ENCODE results near the gene SMIM41. TPM values are rescaled to one million over a fixed set of nuclear protein-coding genes. Genes with fewer than 3 reads are reported as not detected.

SMIM41 gene
- total and polyA plus RNA-seq, 10 donors, result 0.64 to 8.1 (median 2.0) TPM

- peaks cover 5 to 57% (median 33%) of the 10 kb centered on the region in 6 donors for H3K4me1 ChIP-seq
- no peak overlapping the region for H3K27ac ChIP-seq
- peaks cover 0 to 8% (median 0%) of the 10 kb centered on the region in 7 donors for H3K27me3 ChIP-seq (replicated peaks in 1 of 7)
- WGBS, 5 donors, result 90 to 97% (median 95%) methylated on average over 10 to 21 of the region's 21 CpGs
- peak; percentile 64 for DNase-seq
- TF ChIP-seq POLR2A (IDR thresholded peaks at IDR 0.05) (no peak), CTCF (IDR thresholded peaks at IDR 0.05 in 8 of 11, conservative IDR thresholded peaks at IDR 0.05 in 3 of 11) (no peak), POLR2AphosphoS5 (IDR thresholded peaks at IDR 0.05) (peak in 2 of 3 donors; percentile 6 to 47)
- intact Hi-C loops (cut with DNase I; ENCODE audit: low total_unique reads), result no loop called here
- no peaks in the 10 kb centered on the region for H3K9me3 ChIP-seq
- peak overlapping the region in 1 of 8 donors; percentile 79 for H3K4me3 ChIP-seq
- peaks cover 0 to 56% (median 34%) of the 10 kb centered on the region in 6 donors for H3K36me3 ChIP-seq
Observed at GRCh38 chr12:52054833-52055730, 24.4 kb upstream of the SMIM41 start.

GRCh38 chr12:52055731-52056711 lies 23.5 kb upstream of the SMIM41 start:
- Histone ChIP-seq H3K4me1 (peaks cover 0 to 49% (median 25%) of the 10 kb centered on the region in 6 donors), H3K36me3 (peaks cover 0 to 56% (median 34%) of the 10 kb centered on the region in 6 donors), H3K9me3 (no peaks in the 10 kb centered on the region), H3K4me3 (no peak overlapping the region), H3K27me3 (replicated peaks in 1 of 7) (peaks cover 0 to 4% (median 0%) of the 10 kb centered on the region in 7 donors), H3K27ac (no peak overlapping the region)
- WGBS, 5 donors, result 86 to 91% (median 89%) methylated on average over 24 to 27 of the region's 27 CpGs
- DNase-seq, result peak; percentile 46
- TF ChIP-seq CTCF (IDR thresholded peaks at IDR 0.05 in 8 of 11, conservative IDR thresholded peaks at IDR 0.05 in 3 of 11) (no peak), POLR2AphosphoS5 (IDR thresholded peaks at IDR 0.05) (peak; percentile 33 to 74 (median 58))
- intact Hi-C loops (cut with DNase I; ENCODE audit: low total_unique reads), result no loop called here

- no peak for DNase-seq
- TF ChIP-seq POLR2A (IDR thresholded peaks at IDR 0.05) (no peak), POLR2AphosphoS5 (IDR thresholded peaks at IDR 0.05) (peak; percentile 56 to 72 (median 59)), CTCF (IDR thresholded peaks at IDR 0.05 in 8 of 11, conservative IDR thresholded peaks at IDR 0.05 in 3 of 11) (no peak)
- H3K9me3 ChIP-seq, result no peaks in the 10 kb centered on the region
- 81 to 95% (median 90%) methylated on average over 14 to 23 of the region's 23 CpGs for WGBS, 5 donors
- H3K27ac ChIP-seq, result no peak overlapping the region
- H3K4me1 ChIP-seq, result peaks cover 0 to 49% (median 24%) of the 10 kb centered on the region in 6 donors
- H3K4me3 ChIP-seq, result no peak overlapping the region
- no peaks in the 10 kb centered on the region for H3K27me3 ChIP-seq (replicated peaks in 1 of 7)
- intact Hi-C loops (cut with DNase I; ENCODE audit: low total_unique reads), result no loop called here
- H3K36me3 ChIP-seq, result peaks cover 0 to 56% (median 34%) of the 10 kb centered on the region in 6 donors
Observed at GRCh38 chr12:52056801-52057637, 22.5 kb upstream of the SMIM41 start.
